Globus pallidus (tissue), 1 donor: ENCODE results near the gene SCYGR6.
"Not testable (repeated sequence)": the region's sequence is repeated elsewhere in the genome, so short reads cannot be mapped to it uniquely, and the experiment has no call there.

Experiments used
- DNase-seq: peaks from one replicate; pipeline ENCODE4 v3.0.0-alpha.2; 2015; ENCODE audit warnings: low spot score

SCYGR6 gene, protein sequence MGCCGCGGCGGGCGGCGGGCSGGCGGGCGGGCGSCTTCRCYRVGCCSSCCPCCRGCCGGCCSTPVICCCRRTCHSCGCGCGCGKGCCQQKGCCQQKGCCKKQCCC

DNA sequence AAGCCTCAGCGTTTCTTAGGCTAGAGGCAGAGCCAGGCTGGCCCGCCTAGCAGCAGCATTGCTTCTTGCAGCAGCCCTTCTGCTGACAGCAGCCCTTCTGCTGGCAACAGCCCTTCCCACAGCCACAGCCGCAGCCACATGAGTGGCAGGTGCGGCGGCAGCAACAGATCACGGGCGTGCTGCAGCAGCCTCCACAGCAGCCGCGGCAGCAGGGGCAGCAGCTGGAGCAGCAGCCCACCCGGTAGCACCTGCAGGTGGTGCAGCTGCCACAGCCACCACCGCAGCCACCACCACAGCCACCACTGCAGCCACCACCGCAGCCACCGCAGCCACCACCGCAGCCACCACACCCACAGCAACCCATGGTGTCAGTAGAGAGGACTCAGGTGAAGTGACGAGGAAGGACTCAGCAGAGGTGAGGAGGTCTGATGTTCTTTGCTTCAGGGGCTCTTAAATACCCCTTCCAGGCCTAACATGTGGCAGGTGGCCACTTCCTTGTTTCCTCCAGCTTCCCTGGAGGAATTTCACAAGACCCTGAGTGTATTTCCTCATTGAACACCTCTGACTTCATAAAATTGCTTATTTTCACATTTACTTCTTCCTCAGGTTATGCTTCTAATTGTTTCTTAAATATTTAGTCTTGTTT is at the start of gene SCYGR6:
Gene SCYGR6 (minus strand): TSS at position 364 of the 646 bp plus-strand sequence. CDS start 0 bp downstream, at position 364.
- DNase-seq = no peak

DNA sequence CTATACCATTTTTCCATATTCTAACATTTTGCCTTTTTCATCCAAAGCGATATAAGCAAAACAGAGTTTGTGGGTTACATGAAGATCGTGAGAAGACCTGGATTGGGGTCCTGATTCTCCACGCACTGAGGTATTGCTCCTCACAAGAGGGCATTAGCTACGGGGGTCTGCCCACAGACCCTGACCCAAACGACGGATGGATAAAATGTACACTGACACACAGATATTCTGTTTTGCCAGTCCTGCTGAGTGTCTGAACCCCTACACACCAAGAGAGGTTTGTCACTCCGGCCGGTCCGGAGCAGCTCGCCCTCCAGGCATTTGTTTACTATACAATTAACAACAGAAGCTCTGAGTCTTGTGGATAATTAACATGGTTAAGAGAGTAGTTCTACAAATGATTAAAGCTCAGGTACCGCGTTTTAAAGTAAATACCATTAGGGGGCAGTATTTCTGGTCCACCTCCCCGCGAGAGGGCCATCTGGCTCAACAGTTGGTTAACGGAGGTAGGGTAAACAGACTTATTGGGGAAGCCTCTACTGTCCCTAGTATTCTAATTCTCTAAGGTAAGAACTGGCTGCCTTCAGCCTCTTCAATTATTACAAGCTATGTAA is 49.6 kb upstream of the SCYGR6 start:
- DNase-seq = no peak

DNA sequence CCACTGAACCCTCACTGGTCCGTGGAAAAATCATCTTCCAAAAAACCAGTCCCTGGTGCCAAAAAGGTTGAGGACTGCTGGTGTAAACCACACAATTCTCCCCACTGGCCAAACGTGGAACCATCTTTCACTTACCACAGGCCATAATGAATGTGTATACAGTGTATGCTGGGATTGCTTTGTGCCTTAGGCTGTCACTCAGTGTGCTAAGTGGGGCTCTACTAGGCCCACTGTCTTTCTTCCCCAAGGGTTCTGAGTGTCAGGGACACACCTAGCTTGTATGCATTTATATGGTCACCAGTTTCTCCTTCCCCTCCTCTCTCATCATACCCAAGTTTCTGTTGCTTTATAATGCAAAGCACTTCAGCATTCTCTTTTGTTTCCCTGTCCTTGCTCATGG is 48.4 kb upstream of the SCYGR6 start:
- no peak for DNase-seq

DNA sequence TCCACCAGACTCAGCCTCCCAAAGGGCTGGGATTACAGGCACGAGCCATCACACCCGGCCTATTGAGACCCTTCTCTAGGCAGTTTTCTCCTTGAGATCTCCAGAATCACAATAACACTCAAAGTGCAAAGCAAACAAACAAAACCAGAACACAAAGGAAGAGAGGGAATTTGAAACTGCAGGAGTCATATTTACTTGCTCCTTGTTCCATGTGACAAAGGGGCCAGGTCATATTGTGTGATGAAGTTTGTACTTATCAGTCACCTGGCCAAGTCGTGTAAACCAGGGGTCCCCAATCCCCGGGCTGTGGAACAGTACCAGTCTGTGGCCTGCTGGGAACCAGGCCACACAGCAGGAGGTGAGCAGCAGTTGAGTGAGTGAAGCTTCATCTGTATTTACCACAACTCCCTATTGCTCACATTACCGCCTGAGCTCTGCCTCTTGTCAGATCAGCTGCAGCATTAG is 47.7 kb upstream of the SCYGR6 start:
- no peak for DNase-seq

DNA sequence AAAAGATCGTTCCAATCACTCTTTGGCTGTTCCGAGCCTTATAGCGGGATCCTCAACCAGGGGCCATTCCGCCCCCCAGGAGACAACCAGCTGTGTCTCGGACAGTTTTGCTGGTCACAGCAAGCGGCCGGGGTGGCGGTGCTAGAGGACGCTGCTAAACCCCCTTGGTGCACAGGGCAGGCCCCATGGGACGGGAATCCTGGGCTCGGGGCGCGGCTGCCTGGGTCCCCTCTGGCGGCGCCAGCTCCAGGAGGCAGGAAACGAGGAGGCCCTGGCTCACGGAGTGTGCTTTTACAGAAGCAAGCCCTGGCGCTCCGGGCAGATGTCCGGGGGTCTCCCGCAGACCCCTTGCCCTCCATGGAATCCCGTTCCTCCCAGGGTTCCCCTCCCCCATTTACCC is 43.3 kb upstream of the SCYGR6 start:
- DNase-seq = no peak

DNA sequence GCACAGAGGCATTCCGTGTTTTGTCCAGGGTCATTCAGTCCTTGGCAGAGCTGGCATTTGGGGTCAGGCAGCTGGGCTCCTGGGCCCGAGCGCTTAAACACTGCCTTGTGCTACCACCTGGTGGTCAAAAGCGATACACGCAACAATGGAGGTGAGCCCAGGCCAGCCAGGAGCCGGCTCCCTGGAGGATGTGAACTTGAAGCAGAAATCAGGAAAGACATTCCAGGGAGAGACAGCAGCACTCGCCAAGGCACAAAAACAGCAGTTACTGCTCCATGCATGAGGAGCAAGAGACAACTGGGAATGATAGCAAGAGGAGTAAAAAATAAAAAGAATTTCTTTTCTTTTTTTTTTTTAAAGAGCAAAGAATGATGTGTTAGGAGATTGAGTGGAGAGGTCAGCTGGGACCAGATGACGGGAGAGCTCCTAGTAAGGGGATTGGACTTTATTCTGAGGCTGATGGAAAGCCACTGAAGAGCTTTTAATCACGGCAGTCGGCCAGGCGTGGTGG is 41.9 kb upstream of the SCYGR6 start:
- peak; percentile 68 for DNase-seq

DNA sequence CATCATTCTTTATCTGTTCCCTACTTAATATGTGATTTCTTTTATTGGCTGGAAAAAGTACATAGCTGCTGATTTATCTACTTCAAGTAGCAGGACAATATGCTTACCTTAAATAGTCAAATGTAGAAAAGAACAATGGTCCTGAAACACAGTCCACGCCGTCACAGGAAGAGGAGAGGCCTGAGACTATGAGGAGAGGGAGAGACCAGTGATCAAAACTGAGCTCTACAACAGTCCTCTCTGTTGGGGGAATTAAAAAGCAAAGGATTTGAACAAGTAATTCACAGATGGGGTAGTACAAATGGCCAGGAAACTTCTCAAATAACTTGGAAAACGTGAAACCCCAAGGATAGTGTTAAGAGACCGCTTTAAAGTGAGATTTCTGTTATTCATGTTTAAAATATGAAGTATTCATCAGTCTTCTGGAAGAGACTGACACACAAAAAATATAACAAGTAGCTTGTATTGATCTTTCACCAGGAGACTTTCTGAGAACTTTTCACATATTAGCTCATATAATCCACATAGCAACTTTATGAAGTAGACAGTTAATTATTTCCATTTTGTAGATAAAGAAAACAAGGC is 41.3 kb upstream of the SCYGR6 start:
- DNase-seq = no peak

DNA sequence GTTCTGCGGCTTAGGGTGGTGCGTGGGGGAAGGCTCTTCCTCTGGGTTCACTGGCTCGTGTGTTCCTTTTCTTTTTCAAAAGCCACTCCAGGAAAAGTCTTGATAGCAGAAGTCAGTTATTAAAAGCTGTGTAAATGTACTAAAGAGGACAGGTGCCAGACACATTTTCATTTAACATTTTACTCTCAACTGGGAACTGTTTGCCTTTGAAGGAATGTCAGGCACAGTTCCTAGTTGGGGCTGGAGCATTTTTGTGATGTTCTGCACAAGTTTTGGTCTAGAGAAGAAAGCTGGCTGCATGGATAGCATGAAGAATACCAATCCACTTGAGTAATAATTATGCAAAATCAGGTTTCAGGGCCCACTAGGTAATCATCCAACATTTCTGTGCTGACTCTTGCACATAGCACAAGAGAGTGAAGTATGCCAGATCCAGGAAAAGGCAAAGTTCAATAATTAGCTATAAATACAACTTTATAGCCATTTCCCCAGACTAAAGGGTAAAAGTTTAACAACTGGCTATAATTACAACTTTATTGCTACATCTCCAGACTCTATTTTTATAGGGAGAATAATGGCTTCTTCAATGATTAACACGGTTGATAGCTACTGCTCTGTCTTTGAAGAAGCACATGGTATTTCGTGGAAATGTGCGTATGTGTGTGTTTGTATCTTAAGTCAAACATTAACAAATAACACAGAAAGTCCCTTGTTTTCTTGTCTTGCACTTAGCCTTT is 37.4 kb upstream of the SCYGR6 start:
- DNase-seq = no peak

DNA sequence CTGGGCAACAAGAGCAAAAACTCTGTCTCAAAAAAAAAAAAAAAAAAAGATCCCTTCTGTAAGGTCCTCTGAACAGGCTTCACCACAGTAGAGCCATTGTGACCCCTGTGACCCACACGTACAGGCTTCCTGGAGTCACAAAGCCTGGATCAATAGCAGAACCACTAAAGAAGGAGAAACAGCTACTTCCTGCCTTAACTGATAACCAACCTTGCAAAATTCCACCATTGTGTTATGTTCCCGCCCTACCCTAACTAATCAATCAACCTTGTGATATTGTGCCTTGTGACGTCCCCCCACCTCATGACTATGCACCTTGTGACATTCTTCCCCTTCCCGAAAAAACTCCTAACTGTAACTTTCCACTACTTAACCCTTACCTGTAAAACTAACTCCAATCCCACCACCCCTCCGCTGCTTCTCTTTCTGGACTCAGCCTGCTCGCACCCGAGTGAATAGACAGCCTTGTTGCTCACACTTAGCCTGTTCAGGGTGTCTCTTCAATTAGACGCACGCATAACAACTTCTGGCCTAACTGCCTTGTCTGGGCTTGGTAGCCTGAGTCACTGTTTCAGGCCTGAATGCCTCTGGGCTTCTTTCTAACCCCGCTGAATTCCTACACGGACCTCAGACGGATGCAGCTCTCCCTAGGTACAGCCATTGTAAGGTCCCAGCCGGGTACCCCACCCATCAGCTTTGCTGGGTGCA is 35.0 kb upstream of the SCYGR6 start:
- no peak for DNase-seq

DNA sequence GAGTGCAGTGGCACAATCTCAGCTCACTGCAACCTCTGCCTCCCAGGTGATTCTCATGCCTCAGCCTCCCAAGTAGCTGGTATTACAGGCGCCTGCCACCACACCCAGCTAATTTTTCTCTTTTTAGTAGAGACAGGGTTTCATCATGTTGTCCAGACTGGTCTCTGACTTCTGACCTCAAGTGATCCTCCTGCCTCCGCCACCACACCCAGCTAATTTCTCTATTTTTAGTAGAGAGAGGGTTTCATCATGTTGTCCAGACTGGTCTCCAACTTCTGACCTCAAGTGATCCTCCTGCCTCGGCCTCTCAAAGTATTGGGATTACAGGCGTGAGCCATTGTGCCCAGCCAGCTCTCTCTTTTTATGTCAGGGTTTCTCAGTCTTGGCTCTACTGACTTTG is 31.7 kb upstream of the SCYGR6 start:
- not testable (repeated sequence) for DNase-seq

DNA sequence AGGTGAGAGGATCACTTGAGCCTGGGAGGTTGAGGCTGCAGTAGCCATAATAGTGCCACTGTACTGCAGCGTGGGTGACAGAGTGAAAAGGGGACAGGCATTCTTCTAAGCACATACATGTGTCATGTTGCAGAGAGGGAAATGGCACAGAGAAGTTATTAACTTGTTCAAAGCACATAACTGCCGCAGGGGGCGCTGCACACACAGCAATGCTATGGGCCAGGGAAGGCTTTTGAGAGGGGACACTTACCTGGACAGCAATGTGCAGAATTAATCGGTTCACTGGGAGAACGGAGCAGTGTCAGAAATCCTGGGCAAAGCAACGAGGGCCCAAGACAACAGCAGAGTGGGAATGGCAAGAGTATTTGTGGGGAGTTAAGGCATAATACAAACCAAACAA is 23.5 kb upstream of the SCYGR6 start:
- no peak for DNase-seq

DNA sequence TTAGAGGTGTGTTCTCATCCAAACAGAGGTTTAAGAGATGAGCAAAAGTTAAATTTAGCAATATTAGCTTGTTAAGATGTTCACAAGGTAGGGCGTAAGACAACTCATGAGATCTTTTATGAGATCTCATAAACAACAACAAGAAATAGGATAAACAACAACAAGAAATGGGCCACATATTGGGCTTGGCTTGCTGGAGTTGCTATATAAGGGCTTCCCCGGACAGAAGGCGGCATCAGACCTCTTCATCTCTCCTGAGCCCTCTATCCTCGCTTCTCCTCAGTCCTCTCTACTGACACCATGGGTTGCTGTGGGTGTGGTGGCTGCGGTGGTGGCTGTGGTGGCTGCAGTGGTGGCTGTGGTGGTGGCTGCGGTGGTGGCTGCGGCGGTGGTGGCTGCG is 21.0 kb upstream of the SCYGR6 start, which contains the start of gene SCYGR8:
Gene SCYGR8 (plus strand): TSS at position 301 of the 400 bp plus-strand sequence. CDS start 0 bp downstream, at position 301.
- DNase-seq = no peak

DNA sequence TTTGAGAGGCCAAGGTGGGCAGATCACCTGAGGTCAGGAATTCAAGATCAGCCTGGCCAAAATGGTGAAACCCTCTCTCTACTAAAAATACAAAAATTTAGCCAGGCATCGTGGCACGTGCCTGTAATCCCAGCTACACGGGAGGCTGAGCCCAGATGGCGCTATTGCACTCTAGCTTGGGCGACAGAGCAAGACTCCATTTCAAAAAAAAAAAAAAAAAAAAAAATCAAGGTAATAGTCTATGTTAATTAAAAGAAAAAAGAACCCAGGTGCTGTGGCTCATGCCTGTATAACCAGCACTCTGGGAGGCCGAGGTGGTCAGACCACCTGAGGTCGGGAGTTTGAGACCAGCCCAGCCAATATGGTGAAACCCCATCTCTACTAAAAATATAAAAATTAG is 16.1 kb upstream of the SCYGR6 start:
- not testable (repeated sequence) for DNase-seq

DNA sequence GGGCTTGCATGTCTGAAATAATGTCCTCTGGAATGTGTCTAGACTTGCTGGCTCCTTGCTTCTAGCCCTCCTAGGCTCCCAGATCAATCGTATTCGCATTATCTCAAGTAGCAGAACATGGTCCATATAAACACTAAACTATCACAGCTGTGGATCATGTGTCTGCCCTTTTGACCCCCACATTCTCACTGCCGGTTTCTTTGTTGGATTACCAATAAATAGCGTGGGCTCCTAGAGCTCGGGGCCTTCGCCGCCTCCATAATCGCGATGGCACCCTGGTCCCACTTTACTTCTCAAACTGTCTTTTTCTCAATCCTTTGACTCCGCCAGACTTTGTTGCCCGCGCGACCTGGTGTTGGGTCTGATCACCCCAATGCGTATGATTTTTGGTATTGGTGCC is 14.8 kb upstream of the SCYGR6 start:
- DNase-seq = no peak

DNA sequence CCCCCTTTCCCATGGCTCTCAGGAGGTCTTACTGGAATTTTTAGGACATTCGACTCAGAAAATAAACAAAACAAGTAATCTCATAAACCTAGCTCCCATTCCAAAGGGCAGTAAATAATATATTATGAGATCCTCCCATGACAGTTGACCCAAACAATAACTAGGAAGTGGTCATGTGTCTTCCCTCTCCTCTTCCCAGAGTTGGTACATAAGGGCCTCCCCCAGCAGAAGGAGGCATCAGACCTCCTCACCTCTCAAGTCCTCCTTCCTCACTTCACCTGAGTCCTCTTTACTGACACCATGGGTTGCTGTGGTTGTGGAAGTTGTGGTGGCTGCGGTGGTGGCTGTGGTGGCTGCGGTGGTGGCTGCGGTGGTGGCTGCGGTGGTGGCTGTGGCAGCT is 3.5 kb upstream of the SCYGR6 start, which contains the start of gene SCYGR7:
Gene SCYGR7 (plus strand): TSS at position 301 of the 400 bp plus-strand sequence. CDS start 0 bp downstream, at position 301.
- DNase-seq = no peak

DNA sequence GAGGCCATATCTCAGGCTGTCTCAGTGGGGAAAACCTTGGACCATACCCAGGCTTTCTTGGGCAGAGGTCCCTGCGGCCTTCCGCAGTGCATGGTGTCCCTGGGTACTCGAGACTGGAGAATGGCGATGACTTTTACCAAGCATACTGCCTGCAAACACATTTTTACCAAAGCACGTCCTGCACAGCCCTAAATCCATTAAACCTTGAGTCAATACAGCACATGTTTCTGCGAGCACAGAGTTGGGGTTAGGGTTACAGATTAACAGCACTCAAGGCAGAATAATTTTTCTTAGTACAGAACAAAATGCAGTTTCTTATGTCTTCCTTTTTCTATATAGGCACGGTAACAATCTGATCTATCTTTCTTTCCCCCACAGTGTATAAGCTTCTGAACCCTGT is 1.7 kb downstream of the SCYGR6 start:
- not testable (repeated sequence) for DNase-seq

DNA sequence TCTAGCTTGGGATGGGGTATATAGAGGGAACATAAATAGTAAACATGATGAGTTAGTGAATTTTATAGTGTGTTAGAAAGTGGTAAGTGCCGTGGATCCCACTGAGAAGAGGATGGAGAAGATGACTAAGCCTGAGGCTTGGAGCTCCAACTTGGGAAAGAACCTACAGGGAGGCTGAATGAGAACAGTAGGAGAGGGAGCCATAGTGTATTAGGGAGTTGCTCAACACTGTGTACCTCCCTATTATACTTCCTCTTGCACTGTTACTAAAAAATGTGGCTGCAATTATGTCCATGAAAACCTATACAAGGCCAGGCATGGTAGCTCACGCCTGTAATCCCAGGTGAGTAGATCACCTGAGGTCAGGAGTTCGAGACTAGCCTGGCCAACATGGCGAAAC is 3.9 kb downstream of the SCYGR6 start:
- no peak for DNase-seq

DNA sequence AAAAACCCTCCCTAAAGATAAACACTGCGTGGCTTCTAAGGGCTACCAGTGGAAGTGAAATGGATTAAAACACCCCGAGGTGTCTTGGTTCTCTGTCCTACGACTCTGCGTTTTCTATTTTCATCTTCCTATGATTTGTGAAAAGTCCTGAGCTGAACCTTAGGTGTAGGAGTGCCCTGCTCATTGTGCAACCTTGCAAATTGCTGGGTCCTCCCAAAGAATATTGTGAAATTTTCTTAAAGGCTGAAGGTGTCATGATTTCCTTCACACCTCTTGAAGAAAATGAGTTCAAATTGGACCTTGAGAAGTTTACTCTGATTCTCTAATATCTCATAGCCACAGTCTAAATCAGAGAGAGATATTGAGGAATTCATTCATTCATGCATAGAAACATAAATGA is 4.9 kb downstream of the SCYGR6 start:
- DNase-seq = no peak

DNA sequence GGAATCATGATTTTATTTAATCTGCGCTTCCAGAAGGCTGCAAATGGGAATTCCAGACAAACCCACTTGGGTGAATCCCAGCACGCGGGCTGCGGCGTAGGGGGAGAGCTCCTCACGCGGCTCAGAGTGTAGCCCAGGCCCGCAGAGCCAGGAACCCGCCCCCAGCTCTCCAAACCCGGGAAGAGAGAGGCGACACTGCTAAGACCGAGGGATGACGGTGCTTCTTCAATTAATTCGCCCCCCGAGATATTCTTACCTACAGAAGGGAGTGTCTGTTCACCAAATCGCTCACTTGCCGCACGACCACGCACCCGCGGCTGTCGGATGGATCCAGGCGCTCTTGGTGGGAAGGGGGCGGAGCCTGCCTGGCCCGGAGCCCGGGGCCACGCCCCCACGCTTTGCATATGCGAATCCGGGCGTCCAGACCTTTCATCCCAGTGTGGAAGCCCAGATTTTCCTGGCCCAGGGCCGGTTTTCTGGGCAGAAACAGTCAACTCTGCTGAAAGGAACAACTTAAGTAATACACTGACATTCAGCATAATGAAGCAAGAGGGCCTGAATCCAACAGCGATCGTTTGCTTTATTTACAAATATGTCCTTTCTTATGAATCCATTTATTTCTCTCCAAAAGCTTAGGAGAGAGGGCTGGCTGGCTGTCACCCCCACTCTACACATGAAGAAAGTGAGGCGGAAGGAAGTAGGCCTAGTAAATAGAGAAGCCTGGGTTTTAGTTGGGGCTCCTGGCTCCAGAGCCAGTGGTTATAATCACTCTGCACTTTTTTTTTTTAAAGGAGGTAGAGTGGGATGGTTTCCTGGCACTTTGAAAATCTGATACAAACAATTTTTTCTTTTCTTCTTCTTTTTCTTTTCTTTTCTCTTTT is 6.6 kb downstream of the SCYGR6 start, which contains the start of gene SLC19A3:
Gene SLC19A3 (minus strand): TSS at position 342 of the 881 bp plus-strand sequence. CDS start 15,710 bp downstream, outside the sequence.
- peak; percentile 75 for DNase-seq

DNA sequence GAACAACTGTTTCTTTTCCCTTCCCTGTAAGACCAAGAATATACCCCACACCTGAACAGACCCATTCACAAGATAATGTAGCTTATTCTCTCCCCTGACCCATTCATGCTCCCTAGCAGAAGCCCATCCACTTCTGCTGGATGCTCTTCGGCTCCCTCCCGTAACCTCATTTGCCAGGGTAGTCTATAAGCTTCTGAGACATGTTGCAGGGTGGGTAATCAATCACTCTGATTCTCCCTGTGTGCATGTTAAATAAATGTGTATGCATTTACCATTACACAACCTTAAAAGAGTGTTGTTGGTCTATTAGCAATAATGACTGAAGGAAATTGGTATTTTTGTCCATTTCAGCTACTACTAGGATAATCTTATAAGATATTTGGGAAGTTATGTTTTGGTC is 8.1 kb downstream of the SCYGR6 start:
- DNase-seq = no peak
